ENCODE results near the gene ST7. TPM values are rescaled to one million over a fixed set of nuclear protein-coding genes. Genes with fewer than 3 reads are reported as not detected.

The ST7 gene
- total RNA-seq, 1 experiment from 2014 or later, result 12.9 TPM

DNA sequence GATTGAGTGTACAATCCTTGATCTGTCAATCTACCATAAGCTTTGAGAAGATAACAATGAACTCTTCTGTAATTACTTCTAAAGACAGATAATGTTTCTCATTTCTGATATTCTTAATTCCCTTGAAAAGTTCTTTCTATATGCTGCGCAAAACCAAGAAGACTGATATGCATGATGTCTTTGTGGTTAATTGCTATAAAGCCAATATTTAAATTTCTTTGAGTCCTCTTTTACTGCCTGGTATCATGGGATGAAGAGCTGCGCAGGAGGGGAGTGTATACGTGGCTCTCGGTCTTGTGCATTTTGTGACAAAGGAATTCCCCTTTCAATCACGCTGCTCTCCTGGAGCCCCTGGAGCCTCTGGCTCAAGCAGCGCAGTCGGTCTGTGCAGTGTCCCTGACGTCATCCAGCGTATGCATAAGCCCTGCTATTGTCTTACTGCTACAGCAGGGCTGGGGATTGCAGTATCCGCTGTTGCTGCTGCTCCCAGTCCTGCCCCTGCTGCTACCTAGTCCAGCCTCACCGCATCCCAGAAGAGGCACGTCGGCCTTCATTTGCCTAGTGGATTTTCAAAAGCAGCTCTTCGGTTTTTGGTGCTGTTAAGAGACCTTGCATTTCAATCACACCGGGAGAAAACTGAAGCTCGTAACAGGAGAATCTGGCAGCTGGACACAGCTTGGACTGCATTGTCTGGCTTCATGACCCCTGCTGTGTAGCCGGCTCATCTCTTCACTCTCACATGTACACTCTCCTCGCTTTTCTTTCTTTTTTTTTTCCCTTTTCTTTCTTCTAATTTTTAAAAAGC, 66.7 kb downstream of the ST7 start:
- no peaks in the 10 kb centered on the region for H3K79me1 ChIP-seq (ENCODE audit: insufficient read depth, low read depth, low read length, poor library complexity, severe bottlenecking)
- H4K8ac ChIP-seq (replicated peaks; ENCODE audit: insufficient read length, low read depth, low read length), result no peak overlapping the region
- no peaks in the 10 kb centered on the region for H4K20me1 ChIP-seq (ENCODE audit: control insufficient read depth, insufficient read depth, insufficient read length)
- no peak overlapping the region for H3K4me2 ChIP-seq (ENCODE audit: insufficient read depth, insufficient read length, low read length)
- H2BK15ac ChIP-seq (ENCODE audit: low read depth, low read length), result no peak overlapping the region
- no peak overlapping the region for H3T11ph ChIP-seq (ENCODE audit: low read length)
- Mint-ChIP-seq H3K27ac (no peak overlapping the region), H3K4me1 (peaks cover 0 to 8% of the 10 kb centered on the region in 2 experiments; a peak in 1 of 4 replicates), H3K4me3 (no peak overlapping the region), H3K27me3 (ENCODE audit: low read depth) (no peaks in the 10 kb centered on the region), H3K36me3 (ENCODE audit: insufficient read depth in 1 of 3, low read depth in 3 of 3) (no peaks in the 10 kb centered on the region), H3K9me3 (no peaks in the 10 kb centered on the region)
- no peak overlapping the region for H3K14ac ChIP-seq (ENCODE audit: insufficient read depth, low read length)
- no peaks in the 10 kb centered on the region for H3K27me3 ChIP-seq (ENCODE audit: insufficient read depth, low read length)
- no peaks in the 10 kb centered on the region for H3K79me2 ChIP-seq (ENCODE audit: insufficient read depth, low read length)
- H2AFZ ChIP-seq (ENCODE audit: low read length), result no peak overlapping the region
- no peak overlapping the region for H3K56ac ChIP-seq (ENCODE audit: insufficient read length, low read depth, low read length)
- H3K23me2 ChIP-seq (ENCODE audit: insufficient read length, low read depth, low read length, poor library complexity, severe bottlenecking), result no peaks in the 10 kb centered on the region
- H3K27ac ChIP-seq (ENCODE audit: insufficient read length, low read depth, low read length), result no peak overlapping the region
- no peaks in the 10 kb centered on the region; the same call in 1 of the 2 replicates for H3K4me1 ChIP-seq (ENCODE audit: insufficient read depth, low read length)
- H3K4ac ChIP-seq (ENCODE audit: low read depth, low read length), result no peak overlapping the region
- no peak overlapping the region for H3K23ac ChIP-seq (ENCODE audit: insufficient read length, low read depth, low read length)
- H4K91ac ChIP-seq (ENCODE audit: insufficient read length, low read depth, low read length), result no peak overlapping the region
- H2BK20ac ChIP-seq (ENCODE audit: low read depth, low read length, poor library complexity, severe bottlenecking), result no peak overlapping the region
- WGBS (ENCODE audit: extremely low coverage, insufficient read length, low lambda C conversion rate), result no CpG with 5 or more reads among the region's 18 CpGs
- DNase-seq, result peak; percentile 52
- TF ChIP-seq, protein P1, sequence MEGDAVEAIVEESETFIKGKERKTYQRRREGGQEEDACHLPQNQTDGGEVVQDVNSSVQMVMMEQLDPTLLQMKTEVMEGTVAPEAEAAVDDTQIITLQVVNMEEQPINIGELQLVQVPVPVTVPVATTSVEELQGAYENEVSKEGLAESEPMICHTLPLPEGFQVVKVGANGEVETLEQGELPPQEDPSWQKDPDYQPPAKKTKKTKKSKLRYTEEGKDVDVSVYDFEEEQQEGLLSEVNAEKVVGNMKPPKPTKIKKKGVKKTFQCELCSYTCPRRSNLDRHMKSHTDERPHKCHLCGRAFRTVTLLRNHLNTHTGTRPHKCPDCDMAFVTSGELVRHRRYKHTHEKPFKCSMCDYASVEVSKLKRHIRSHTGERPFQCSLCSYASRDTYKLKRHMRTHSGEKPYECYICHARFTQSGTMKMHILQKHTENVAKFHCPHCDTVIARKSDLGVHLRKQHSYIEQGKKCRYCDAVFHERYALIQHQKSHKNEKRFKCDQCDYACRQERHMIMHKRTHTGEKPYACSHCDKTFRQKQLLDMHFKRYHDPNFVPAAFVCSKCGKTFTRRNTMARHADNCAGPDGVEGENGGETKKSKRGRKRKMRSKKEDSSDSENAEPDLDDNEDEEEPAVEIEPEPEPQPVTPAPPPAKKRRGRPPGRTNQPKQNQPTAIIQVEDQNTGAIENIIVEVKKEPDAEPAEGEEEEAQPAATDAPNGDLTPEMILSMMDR (conservative IDR thresholded peaks at IDR 0.05), result no peak
- no peak overlapping the region for H2BK12ac ChIP-seq (ENCODE audit: insufficient read length, low read depth, low read length)
- H3K18ac ChIP-seq (ENCODE audit: insufficient read length, low read depth, low read length), result no peak overlapping the region
- H2AK5ac ChIP-seq (ENCODE audit: insufficient read length, low read length), result no peak overlapping the region
- no peak overlapping the region for H2BK5ac ChIP-seq (ENCODE audit: insufficient read length, low read length)
- H3K9ac ChIP-seq (ENCODE audit: extremely low read depth, insufficient read length, low read length), result no peak overlapping the region
- no peak overlapping the region for H4K5ac ChIP-seq (ENCODE audit: insufficient read length, low read depth, low read length)
- H2BK120ac ChIP-seq (ENCODE audit: low read depth, low read length, poor library complexity, severe bottlenecking), result no peak overlapping the region
- no peaks in the 10 kb centered on the region for H3K9me3 ChIP-seq (ENCODE audit: control insufficient read depth, low read depth, low read length)
